HepG2 (cell line): Measurements from ENCODE around the gene PPM1G. TPM values are rescaled to one million over a fixed set of nuclear protein-coding genes. Genes with fewer than 3 reads are reported as not detected.

Source experiments
- ETV6 ChIP-seq: sonication (generic); formaldehyde crosslinking; conservative IDR thresholded peaks from 2 replicates; pipeline ENCODE4 v1.4.0; 2020; ENCODE audit warnings: missing genetic modification reagents
- HIVEP1 ChIP-seq: sonication (generic); formaldehyde crosslinking; IDR thresholded peaks from 2 replicates; pipeline ENCODE4 v1.4.0; 2020; ENCODE audit warnings: mild to moderate bottlenecking, missing genetic modification reagents
- HNRNPUL1 ChIP-seq: fragments of 200-400 bp; formaldehyde crosslinking; IDR thresholded peaks from 2 replicates; pipeline ENCODE4 v1.6.1; 2017; ENCODE audit warnings: low read depth, mild to moderate bottlenecking, low read length, moderate library complexity
- NONO ChIP-seq, 2 experiments: fragments of 450-650 bp in 1 of 2; sonication (generic) in 1 of 2; formaldehyde crosslinking in 1 of 2; IDR thresholded peaks in 1 of 2; conservative IDR thresholded peaks in 1 of 2; 2 replicates each; pipeline versions ENCODE4 v1.6.1 to v1.8.0; 2017 to 2022; ENCODE audit warnings: mild to moderate bottlenecking in 1 of 2, missing genetic modification reagents in 1 of 2, moderate library complexity in 1 of 2
- ZGPAT ChIP-seq: IDR thresholded peaks from 2 replicates; pipeline ENCODE4 v1.6.1; 2016; ENCODE audit warnings: mild to moderate bottlenecking
- ZNF12 ChIP-seq: sonication (generic); formaldehyde crosslinking; IDR thresholded peaks from 2 replicates; pipeline ENCODE4 v1.5.0; 2020; ENCODE audit warnings: missing genetic modification reagents
- ZNF670 ChIP-seq: sonication (generic); formaldehyde crosslinking; IDR thresholded peaks from 2 replicates; pipeline ENCODE4 v1.8.0; 2022; ENCODE audit warnings: mild to moderate bottlenecking, missing genetic modification reagents, borderline replicate concordance
- ZNF678 ChIP-seq: sonication (generic); formaldehyde crosslinking; IDR thresholded peaks from 2 replicates; pipeline ENCODE4 v1.4.0; 2020; ENCODE audit warnings: mild to moderate bottlenecking, missing genetic modification reagents
- polyA plus RNA-seq, 8 experiments: library from polyadenylated mRNA; depleted of rRNA in 3 of 8; stranded (reverse) in 7 of 8; unstranded in 1 of 8; fragments of >200 nt; fragmentation: Illumina TruSeq in 4 of 8; extraction: Trizol in 4 of 8; gene quantifications; 2 replicates each; pipeline versions ENCODE4 v1.2.1 to v1.2.3, GENCODE V29; 2011 to 2016; ENCODE audit warnings: low read depth in 4 of 8, missing spikeins in 1 of 8, mixed read lengths in 1 of 8; ENCODE audit not compliant: insufficient read depth in 1 of 8
- total RNA-seq, 5 experiments: library from RNA; depleted of rRNA; stranded (reverse); fragments of >200 nt; fragmentation: Illumina TruSeq; extraction: Trizol; gene quantifications; 2 replicates each; pipeline ENCODE4 v1.2.3, GENCODE V29; 2016; ENCODE audit warnings: low read depth in 1 of 5
- TF ChIP-seq, protein P1 (sequence below): sonication (generic); formaldehyde crosslinking; IDR thresholded peaks from 2 replicates; pipeline ENCODE4 v1.5.0; 2020; ENCODE audit warnings: mild to moderate bottlenecking, missing genetic modification reagents, borderline replicate concordance
- TF ChIP-seq, protein P2 (sequence below): sonication (generic); formaldehyde crosslinking; IDR thresholded peaks from 2 replicates; pipeline ENCODE4 v1.4.0; 2020; ENCODE audit warnings: low read depth, mild to moderate bottlenecking, missing genetic modification reagents
- TF ChIP-seq, protein P3 (sequence below): sonication (generic); formaldehyde crosslinking; IDR thresholded peaks from 2 replicates; pipeline ENCODE4 v1.4.0; 2020; ENCODE audit warnings: missing genetic modification reagents, borderline replicate concordance

Gene PPM1G
- total and polyA plus RNA-seq, 2 of the 13 experiments (the other 11 are each of a cell fraction or from before 2014, with no cell fraction given) = 58.2 to 213 TPM

DNA sequence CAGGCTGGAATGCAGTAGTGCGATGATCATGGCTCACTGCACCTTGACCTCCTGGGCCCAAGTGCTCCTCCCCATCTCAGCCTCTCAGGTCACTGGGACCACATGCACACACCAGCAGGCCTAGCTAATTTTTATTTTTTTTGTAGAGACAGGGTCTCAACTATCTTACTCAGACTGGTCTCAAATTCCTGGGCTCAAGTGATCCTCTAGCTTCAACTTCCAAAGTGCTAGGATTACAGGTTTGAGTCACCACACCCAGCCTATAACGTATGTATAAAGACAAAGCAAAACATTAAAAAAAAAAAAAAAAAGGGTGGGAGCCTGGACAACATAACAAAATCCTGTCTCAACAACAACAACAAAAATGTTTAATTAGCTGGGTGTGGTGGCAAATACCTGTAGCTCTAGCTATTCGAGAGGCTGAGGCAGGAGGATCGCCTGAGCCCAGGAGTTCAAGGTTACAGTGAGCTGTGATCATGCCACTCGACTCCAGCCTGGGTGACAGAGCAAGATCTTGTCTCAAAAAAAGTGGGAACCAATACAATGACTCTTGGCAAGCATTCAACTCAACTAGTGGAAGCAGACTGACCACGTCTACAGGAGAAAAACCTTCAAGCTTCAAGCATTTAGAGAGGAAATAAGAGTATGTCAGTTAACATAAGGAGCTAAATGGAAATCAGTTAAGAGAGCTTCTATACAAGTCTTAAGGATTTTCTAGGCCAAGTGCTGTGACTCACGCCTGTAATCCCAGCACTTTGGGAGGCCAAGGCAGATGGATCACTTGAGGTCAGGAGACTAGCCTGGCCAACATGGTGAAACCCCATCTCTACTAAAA lies 55.4 kb downstream of the PPM1G start (continued):
- TF ChIP-seq NONO (IDR thresholded peaks at IDR 0.05) = no peak
- 0 out of 2 replicates have a peak, but pooled peaks have one; percentile 52 for TF ChIP-seq NONO (CRISPR knock-in tag; conservative IDR thresholded peaks at IDR 0.05)
- TF ChIP-seq ZNF12 (CRISPR knock-in tag) = no peak
- TF ChIP-seq, protein P1, sequence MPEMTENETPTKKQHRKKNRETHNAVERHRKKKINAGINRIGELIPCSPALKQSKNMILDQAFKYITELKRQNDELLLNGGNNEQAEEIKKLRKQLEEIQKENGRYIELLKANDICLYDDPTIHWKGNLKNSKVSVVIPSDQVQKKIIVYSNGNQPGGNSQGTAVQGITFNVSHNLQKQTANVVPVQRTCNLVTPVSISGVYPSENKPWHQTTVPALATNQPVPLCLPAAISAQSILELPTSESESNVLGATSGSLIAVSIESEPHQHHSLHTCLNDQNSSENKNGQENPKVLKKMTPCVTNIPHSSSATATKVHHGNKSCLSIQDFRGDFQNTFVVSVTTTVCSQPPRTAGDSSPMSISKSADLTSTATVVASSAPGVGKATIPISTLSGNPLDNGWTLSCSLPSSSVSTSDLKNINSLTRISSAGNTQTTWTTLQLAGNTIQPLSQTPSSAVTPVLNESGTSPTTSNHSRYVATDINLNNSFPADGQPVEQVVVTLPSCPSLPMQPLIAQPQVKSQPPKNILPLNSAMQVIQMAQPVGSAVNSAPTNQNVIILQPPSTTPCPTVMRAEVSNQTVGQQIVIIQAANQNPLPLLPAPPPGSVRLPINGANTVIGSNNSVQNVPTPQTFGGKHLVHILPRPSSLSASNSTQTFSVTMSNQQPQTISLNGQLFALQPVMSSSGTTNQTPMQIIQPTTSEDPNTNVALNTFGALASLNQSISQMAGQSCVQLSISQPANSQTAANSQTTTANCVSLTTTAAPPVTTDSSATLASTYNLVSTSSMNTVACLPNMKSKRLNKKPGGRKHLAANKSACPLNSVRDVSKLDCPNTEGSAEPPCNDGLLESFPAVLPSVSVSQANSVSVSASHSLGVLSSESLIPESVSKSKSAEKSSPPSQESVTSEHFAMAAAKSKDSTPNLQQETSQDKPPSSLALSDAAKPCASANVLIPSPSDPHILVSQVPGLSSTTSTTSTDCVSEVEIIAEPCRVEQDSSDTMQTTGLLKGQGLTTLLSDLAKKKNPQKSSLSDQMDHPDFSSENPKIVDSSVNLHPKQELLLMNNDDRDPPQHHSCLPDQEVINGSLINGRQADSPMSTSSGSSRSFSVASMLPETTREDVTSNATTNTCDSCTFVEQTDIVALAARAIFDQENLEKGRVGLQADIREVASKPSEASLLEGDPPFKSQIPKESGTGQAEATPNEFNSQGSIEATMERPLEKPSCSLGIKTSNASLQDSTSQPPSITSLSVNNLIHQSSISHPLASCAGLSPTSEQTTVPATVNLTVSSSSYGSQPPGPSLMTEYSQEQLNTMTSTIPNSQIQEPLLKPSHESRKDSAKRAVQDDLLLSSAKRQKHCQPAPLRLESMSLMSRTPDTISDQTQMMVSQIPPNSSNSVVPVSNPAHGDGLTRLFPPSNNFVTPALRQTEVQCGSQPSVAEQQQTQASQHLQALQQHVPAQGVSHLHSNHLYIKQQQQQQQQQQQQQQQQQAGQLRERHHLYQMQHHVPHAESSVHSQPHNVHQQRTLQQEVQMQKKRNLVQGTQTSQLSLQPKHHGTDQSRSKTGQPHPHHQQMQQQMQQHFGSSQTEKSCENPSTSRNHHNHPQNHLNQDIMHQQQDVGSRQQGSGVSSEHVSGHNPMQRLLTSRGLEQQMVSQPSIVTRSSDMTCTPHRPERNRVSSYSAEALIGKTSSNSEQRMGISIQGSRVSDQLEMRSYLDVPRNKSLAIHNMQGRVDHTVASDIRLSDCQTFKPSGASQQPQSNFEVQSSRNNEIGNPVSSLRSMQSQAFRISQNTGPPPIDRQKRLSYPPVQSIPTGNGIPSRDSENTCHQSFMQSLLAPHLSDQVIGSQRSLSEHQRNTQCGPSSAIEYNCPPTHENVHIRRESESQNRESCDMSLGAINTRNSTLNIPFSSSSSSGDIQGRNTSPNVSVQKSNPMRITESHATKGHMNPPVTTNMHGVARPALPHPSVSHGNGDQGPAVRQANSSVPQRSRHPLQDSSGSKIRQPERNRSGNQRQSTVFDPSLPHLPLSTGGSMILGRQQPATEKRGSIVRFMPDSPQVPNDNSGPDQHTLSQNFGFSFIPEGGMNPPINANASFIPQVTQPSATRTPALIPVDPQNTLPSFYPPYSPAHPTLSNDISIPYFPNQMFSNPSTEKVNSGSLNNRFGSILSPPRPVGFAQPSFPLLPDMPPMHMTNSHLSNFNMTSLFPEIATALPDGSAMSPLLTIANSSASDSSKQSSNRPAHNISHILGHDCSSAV = no peak
- TF ChIP-seq, protein P2, sequence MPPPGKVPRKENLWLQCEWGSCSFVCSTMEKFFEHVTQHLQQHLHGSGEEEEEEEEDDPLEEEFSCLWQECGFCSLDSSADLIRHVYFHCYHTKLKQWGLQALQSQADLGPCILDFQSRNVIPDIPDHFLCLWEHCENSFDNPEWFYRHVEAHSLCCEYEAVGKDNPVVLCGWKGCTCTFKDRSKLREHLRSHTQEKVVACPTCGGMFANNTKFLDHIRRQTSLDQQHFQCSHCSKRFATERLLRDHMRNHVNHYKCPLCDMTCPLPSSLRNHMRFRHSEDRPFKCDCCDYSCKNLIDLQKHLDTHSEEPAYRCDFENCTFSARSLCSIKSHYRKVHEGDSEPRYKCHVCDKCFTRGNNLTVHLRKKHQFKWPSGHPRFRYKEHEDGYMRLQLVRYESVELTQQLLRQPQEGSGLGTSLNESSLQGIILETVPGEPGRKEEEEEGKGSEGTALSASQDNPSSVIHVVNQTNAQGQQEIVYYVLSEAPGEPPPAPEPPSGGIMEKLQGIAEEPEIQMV = no peak; the same call in 1 of the 2 replicates
- peak; percentile 49; the same call in 1 of the 2 replicates for TF ChIP-seq ZGPAT (CRISPR knock-in tag)
- no peak for TF ChIP-seq HNRNPUL1
- TF ChIP-seq ZNF678 = peak; percentile 54; the same call in 1 of the 2 replicates
- no peak for TF ChIP-seq ZNF670 (CRISPR knock-in tag)
- TF ChIP-seq, protein P3, sequence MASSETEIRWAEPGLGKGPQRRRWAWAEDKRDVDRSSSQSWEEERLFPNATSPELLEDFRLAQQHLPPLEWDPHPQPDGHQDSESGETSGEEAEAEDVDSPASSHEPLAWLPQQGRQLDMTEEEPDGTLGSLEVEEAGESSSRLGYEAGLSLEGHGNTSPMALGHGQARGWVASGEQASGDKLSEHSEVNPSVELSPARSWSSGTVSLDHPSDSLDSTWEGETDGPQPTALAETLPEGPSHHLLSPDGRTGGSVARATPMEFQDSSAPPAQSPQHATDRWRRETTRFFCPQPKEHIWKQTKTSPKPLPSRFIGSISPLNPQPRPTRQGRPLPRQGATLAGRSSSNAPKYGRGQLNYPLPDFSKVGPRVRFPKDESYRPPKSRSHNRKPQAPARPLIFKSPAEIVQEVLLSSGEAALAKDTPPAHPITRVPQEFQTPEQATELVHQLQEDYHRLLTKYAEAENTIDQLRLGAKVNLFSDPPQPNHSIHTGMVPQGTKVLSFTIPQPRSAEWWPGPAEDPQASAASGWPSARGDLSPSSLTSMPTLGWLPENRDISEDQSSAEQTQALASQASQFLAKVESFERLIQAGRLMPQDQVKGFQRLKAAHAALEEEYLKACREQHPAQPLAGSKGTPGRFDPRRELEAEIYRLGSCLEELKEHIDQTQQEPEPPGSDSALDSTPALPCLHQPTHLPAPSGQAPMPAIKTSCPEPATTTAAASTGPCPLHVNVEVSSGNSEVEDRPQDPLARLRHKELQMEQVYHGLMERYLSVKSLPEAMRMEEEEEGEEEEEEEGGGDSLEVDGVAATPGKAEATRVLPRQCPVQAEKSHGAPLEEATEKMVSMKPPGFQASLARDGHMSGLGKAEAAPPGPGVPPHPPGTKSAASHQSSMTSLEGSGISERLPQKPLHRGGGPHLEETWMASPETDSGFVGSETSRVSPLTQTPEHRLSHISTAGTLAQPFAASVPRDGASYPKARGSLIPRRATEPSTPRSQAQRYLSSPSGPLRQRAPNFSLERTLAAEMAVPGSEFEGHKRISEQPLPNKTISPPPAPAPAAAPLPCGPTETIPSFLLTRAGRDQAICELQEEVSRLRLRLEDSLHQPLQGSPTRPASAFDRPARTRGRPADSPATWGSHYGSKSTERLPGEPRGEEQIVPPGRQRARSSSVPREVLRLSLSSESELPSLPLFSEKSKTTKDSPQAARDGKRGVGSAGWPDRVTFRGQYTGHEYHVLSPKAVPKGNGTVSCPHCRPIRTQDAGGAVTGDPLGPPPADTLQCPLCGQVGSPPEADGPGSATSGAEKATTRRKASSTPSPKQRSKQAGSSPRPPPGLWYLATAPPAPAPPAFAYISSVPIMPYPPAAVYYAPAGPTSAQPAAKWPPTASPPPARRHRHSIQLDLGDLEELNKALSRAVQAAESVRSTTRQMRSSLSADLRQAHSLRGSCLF = no peak
- no peak for TF ChIP-seq HIVEP1 (CRISPR knock-in tag)
- no peak for TF ChIP-seq ETV6 (CRISPR knock-in tag)
